Lower leg skin (tissue), 4 donors: ENCODE measurements around the gene LARP1. TPM values are rescaled to one million over a fixed set of nuclear protein-coding genes. Genes with fewer than 3 reads are reported as not detected.
A peak's percentile ranks its signal among the peaks of the same experiment; 100 is the strongest.

Experiments
- DNase-seq, 2 donors: peaks; one replicate each; pipeline ENCODE4 v3.0.0-alpha.2; 2019; ENCODE audit warnings: low spot score in 2 of 2
- H3K4me3 ChIP-seq: fragments of 200-600 bp; sonication (generic); 2 replicates; pipeline ENCODE4 v1.5.1; 2017; ENCODE audit warnings: mild to moderate bottlenecking, low read depth; ENCODE audit not compliant: poor library complexity, severe bottlenecking
- POLR2A ChIP-seq, 2 donors: fragments of 450-650 bp; IDR thresholded peaks; one replicate each; pipeline ENCODE4 v1.6.1; 2016 to 2017; ENCODE audit warnings: antibody characterized with exemption in 2 of 2, mild to moderate bottlenecking in 1 of 2, moderate library complexity in 1 of 2
- WGBS, 2 donors: methylation state at CpG; one replicate each; pipeline ENCODE4 v1.1.5; 2018; 5-methylcytosine and 5-hydroxymethylcytosine counted together
- intact Hi-C: fragments of 100-400 bp; cut with DNase I; formaldehyde crosslinking; loops from one replicate; pipeline ENCODE4 v1.15.0; 2023; ENCODE audit warnings: low total_unique reads
- total RNA-seq, 4 donors: library from RNA; depleted of rRNA; stranded (reverse); fragments of >200 nt; gene quantifications; one replicate each; pipeline ENCODE4 v1.1.0, GENCODE V29; 2016
- TF ChIP-seq, protein P1 (sequence below), 3 donors: fragments of 450-650 bp; IDR thresholded peaks; one replicate each; pipeline ENCODE4 v1.5.1; 2016; ENCODE audit warnings: antibody characterized with exemption in 3 of 3, mild to moderate bottlenecking in 3 of 3, moderate library complexity in 2 of 3

The LARP1 gene
- total RNA-seq, 4 donors from 2014 or later, result 96.0 to 115 (median 104) TPM

DNA sequence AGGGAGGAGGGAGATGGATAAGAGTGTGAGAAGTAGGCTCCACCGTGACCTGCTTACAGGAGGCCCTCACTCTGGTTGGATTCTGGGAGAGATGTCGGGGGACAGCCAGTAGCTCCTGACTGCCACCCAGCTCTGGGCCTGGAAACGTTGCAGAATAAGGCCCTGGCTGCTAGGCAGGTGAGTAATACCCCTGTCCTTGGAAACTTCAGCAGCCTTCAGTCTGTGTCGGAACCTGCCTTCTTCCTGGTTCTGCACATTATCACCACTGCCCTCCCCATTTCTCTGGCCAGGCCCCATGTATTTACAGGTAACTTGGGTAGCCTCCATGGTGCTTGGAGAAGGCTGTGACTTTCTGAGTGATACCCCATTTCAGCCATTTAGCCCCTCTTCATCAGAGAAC lies 68.4 kb downstream of the LARP1 start:
- no peak overlapping the region for H3K4me3 ChIP-seq
- no peak for DNase-seq
- WGBS, 2 donors, result 69 to 76% methylated on average over 4 of the region's 4 CpGs
- TF ChIP-seq, protein P1, sequence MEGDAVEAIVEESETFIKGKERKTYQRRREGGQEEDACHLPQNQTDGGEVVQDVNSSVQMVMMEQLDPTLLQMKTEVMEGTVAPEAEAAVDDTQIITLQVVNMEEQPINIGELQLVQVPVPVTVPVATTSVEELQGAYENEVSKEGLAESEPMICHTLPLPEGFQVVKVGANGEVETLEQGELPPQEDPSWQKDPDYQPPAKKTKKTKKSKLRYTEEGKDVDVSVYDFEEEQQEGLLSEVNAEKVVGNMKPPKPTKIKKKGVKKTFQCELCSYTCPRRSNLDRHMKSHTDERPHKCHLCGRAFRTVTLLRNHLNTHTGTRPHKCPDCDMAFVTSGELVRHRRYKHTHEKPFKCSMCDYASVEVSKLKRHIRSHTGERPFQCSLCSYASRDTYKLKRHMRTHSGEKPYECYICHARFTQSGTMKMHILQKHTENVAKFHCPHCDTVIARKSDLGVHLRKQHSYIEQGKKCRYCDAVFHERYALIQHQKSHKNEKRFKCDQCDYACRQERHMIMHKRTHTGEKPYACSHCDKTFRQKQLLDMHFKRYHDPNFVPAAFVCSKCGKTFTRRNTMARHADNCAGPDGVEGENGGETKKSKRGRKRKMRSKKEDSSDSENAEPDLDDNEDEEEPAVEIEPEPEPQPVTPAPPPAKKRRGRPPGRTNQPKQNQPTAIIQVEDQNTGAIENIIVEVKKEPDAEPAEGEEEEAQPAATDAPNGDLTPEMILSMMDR (IDR thresholded peaks at IDR 0.05), result no peak
- no peak for TF ChIP-seq POLR2A (IDR thresholded peaks at IDR 0.05)
- intact Hi-C loops, result no loop called here

DNA sequence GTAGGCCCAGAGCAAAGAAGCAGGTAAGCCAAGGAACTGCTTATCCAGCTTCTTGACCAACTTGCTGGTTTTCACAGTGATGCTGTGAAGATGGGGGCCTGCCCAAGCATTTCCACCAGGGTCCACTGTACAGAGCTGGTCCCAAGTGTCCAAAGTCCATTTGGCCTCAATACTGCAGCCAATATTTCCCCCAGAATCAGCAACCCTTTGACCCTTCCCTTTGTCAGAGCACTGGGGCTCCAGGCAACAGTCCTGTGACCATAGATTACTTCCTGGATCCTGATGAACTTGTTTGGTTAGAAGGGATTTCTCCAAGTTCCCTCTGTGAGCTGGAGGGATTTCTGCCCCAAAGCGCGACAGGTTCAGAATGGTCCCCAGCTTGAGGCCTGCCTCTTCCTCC lies 68.9 kb downstream of the LARP1 start:
- TF ChIP-seq POLR2A (IDR thresholded peaks at IDR 0.05), result no peak
- WGBS, 2 donors, result 96 to 100% methylated on average over 2 of the region's 2 CpGs
- intact Hi-C loops, result no loop called here
- no peak for DNase-seq
- no peak overlapping the region for H3K4me3 ChIP-seq

DNA sequence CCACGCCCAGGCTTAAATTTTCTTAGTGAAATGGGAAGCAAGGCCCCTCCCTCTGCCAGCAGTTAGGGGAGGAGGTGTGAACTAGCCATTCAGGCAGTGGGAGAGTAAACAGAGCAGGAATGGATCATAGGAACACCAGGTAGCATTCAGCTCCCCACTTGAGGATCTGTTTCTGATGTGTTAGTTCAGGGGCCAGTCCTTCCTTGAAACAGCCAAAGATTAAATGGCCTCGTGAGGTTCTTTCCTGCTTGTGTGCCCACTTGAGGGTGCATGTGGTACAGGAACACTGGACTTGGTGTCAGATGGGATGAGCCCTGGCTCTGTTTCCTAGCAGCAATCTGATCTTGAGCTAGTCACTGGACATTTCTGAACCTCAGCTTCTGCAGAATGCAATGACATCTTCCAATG lies 74.0 kb downstream of the LARP1 start:
- no peak for DNase-seq
- TF ChIP-seq, protein P1 (IDR thresholded peaks at IDR 0.05), result no peak
- no peak for TF ChIP-seq POLR2A (IDR thresholded peaks at IDR 0.05)
- H3K4me3 ChIP-seq, result no peak overlapping the region
- intact Hi-C loops, result no loop called here
- 66 to 79% methylated on average over 2 of the region's 2 CpGs for WGBS, 2 donors

DNA sequence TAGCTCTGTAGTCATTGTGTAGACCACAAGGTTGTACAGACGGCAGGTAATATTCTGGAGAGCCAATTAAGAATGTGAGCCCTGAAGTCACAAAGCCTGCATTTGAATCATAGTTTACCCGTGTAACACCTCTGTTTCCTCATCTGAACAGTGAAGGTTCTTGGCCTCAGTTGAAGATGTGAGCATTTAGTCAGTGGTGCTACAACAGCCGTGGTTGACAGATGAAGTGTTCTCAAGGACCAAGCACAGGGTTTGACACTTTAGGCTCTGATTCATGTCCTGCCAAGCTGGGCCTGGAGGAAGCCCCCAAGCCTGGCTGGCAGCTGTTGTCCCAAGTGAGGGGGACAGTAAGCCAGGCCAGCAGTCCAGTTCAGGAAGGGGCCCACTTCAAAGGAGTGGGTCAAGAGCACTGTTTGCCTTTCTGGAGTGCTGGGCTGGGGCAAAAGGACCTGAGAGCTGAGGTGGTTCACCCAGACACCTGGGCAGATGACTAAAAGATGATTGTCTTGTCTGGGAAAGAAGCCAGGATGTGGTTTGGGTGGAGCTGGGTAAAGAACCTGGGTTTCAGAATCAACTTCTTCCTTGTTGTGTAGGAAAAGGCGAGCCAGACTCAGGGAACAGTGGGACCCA lies 74.5 kb downstream of the LARP1 start:
- peak in 1 of 2 donors; percentile 50 for DNase-seq
- TF ChIP-seq, protein P1 (IDR thresholded peaks at IDR 0.05), result no peak
- TF ChIP-seq POLR2A (IDR thresholded peaks at IDR 0.05), result no peak
- intact Hi-C loops, result no loop called here
- WGBS, 2 donors, result 57 to 69% methylated on average over 4 of the region's 4 CpGs
- H3K4me3 ChIP-seq, result no peak overlapping the region

DNA sequence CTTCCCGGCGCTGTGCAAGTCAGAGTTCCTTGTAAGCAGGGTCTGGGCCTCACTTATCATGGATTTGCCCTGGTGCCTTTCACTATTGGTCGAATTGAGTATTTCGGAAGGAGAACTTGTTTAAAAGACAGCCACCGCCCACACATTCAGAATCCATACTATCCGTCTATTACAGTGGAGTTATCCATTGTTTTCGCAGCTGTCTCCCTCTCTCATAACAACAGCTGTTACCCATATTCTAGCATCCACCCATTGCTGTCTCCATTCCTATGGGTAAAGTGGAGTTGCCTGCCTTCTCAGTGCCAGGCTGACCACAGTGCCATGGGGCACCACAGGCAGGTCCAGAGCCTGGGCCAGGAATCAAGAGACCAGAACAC lies 75.0 kb downstream of the LARP1 start:
- 58 to 61% methylated on average over 7 of the region's 7 CpGs for WGBS, 2 donors
- DNase-seq, result no peak
- no peak overlapping the region for H3K4me3 ChIP-seq
- TF ChIP-seq, protein P1 (IDR thresholded peaks at IDR 0.05), result no peak
- no peak for TF ChIP-seq POLR2A (IDR thresholded peaks at IDR 0.05)
- intact Hi-C loops, result no loop called here

DNA sequence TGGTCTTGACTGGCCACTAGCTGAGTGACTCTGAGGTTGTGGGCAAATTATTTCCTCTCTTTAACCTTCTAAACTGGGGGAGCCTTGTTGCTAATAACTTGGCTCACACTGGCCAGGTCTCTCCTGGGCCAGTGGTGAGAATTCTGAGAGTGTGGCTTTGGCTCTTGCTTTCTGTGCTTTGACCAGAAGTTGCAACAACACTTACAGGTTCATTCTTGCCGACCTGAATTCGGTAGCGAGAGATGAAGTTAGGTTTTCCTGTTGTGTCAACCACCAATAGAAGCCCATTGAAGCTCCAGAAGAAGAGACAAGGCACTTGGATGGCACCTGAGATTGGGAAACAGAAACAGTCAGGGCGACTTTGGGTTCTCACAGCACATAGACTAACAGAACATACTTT lies 75.4 kb downstream of the LARP1 start:
- intact Hi-C loops, result no loop called here
- TF ChIP-seq, protein P1 (IDR thresholded peaks at IDR 0.05), result no peak
- TF ChIP-seq POLR2A (IDR thresholded peaks at IDR 0.05), result no peak
- H3K4me3 ChIP-seq, result no peak overlapping the region
- WGBS, 2 donors, result 85 to 88% methylated on average over 4 of the region's 4 CpGs
- no peak for DNase-seq
